ENCODE data around the gene TTC23L.

TTC23L gene

DNA sequence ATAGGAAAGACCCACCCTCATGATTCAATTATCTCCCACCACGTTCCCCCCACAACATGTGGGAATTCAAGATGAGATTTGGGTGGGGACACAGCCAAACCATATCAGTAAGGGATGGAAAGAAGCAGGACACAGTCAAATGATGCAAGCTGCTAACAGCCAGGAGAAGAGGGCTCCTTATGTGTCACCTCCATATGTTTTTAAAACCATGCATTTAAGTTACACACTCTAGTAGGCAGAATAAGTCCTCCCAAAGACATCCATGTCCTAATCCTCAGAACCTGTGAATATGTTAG is 4.2 kb upstream of the TTC23L start:
- no peak overlapping the region for H3K4me3 ChIP-seq (ENCODE audit: low read depth, low read length)
- no peak for DNase-seq (ENCODE audit: low read depth)
- no peak for TF ChIP-seq POLR2A (IDR thresholded peaks at IDR 0.05; ENCODE audit: extremely low read depth, insufficient read length)
- TF ChIP-seq MYC (IDR thresholded peaks at IDR 0.05; ENCODE audit: low read depth, low read length), result no peak
- TF ChIP-seq, protein P1, sequence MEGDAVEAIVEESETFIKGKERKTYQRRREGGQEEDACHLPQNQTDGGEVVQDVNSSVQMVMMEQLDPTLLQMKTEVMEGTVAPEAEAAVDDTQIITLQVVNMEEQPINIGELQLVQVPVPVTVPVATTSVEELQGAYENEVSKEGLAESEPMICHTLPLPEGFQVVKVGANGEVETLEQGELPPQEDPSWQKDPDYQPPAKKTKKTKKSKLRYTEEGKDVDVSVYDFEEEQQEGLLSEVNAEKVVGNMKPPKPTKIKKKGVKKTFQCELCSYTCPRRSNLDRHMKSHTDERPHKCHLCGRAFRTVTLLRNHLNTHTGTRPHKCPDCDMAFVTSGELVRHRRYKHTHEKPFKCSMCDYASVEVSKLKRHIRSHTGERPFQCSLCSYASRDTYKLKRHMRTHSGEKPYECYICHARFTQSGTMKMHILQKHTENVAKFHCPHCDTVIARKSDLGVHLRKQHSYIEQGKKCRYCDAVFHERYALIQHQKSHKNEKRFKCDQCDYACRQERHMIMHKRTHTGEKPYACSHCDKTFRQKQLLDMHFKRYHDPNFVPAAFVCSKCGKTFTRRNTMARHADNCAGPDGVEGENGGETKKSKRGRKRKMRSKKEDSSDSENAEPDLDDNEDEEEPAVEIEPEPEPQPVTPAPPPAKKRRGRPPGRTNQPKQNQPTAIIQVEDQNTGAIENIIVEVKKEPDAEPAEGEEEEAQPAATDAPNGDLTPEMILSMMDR (IDR thresholded peaks at IDR 0.05; ENCODE audit: low read depth, low read length), result no peak
- TF ChIP-seq, protein P2, sequence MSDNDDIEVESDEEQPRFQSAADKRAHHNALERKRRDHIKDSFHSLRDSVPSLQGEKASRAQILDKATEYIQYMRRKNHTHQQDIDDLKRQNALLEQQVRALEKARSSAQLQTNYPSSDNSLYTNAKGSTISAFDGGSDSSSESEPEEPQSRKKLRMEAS (IDR thresholded peaks at IDR 0.05; ENCODE audit: low read depth, low read length), result no peak

DNA sequence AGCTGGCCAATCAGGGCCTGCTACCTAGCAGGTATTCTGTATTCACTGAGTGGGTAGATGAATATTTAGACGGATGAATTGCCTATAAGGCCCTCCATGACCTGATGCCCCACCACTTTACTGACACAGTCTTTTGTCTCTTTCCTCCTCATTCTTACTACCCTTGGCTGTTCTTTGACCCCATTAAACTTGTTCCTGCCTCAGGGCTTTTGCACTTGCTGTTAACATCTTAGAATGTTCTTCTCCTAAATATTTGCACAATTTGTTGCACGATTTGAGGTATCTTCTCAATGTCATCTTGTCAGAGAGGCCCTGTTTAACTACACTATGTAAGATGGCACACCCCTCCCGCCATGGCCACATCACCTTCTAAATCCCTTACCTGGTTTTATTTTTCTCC is 3.3 kb upstream of the TTC23L start:
- TF ChIP-seq, protein P1 (IDR thresholded peaks at IDR 0.05; ENCODE audit: low read depth, low read length), result no peak
- TF ChIP-seq, protein P2 (IDR thresholded peaks at IDR 0.05; ENCODE audit: low read depth, low read length), result no peak
- no peak for TF ChIP-seq POLR2A (IDR thresholded peaks at IDR 0.05; ENCODE audit: extremely low read depth, insufficient read length)
- no peak for TF ChIP-seq MYC (IDR thresholded peaks at IDR 0.05; ENCODE audit: low read depth, low read length)

DNA sequence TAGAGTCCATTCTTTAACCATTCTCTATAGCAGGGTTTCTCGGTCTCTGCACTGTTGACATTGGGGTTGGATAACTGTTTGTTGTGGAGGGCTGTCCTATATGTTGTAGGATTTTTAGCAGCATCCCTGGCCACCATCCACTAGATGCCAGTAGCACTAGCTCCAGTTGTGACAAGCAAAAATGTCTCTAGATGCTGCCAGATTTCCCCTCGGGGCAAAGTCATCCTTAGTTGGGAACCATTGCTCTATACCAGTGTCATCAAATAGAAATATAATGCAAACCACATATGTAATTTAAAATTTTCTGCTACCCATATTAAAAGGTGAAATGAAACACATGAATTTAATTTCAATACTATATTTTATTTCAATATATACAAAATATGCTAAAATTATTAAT is 2.9 kb downstream of the TTC23L start:
- no peak for DNase-seq (ENCODE audit: low read depth)
- TF ChIP-seq, protein P2 (IDR thresholded peaks at IDR 0.05; ENCODE audit: low read depth, low read length), result no peak
- TF ChIP-seq POLR2A (IDR thresholded peaks at IDR 0.05; ENCODE audit: extremely low read depth, insufficient read length) (no peak), MYC (IDR thresholded peaks at IDR 0.05; ENCODE audit: low read depth, low read length) (no peak)
- TF ChIP-seq, protein P1 (IDR thresholded peaks at IDR 0.05; ENCODE audit: low read depth, low read length), result no peak
- H3K4me3 ChIP-seq (ENCODE audit: low read depth, low read length), result no peak overlapping the region

More for the DNA sequence above, 3.3 kb upstream of the TTC23L start:
- no peak overlapping the region for H3K4me3 ChIP-seq (ENCODE audit: low read depth, low read length)
- DNase-seq (ENCODE audit: low read depth), result no peak

DNA sequence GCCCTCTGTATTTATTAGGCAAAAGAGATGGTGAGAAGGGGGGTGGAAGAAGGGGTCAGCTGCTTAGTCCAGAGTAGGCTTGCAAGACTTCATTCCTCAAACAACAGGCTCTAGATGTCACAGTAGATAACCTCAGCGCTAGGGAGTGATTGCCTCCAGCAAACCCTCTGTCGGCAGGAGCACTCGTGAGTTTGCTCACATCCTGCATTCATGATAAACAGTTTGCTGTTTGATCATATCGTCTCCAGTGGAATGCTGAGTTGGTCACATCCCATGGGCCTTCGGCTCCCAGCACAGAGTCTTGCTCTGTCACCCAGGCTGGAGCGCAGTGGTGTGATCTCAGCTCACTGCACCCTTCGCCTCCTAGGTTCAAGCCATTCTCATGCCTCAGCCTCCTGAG is 3.6 kb downstream of the TTC23L start:
- no peak for DNase-seq (ENCODE audit: low read depth)
- H3K4me3 ChIP-seq (ENCODE audit: low read depth, low read length), result no peak overlapping the region
- TF ChIP-seq, protein P2 (IDR thresholded peaks at IDR 0.05; ENCODE audit: low read depth, low read length), result no peak
- TF ChIP-seq MYC (IDR thresholded peaks at IDR 0.05; ENCODE audit: low read depth, low read length), result no peak
- TF ChIP-seq POLR2A (IDR thresholded peaks at IDR 0.05; ENCODE audit: extremely low read depth, insufficient read length), result no peak
- TF ChIP-seq, protein P1 (IDR thresholded peaks at IDR 0.05; ENCODE audit: low read depth, low read length), result no peak

DNA sequence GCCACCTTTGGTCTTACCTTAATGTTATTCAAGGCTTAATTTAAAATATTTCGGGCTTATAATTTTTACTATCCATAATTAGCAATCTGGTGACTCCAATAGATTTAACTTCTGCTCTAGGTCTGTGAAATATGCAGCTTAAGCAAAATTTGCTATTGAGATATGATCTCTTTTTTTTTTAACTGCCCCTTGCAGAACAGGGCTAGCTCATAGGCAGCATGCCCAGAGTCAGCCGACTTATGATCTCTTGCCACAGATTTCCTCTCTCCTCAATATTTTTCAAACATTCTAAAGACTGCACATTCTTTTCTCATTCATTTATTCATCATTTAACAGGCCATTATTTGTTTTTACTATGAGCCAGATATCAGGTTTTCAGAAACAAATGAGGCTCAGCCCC is 4.5 kb downstream of the TTC23L start:
- no peak for DNase-seq (ENCODE audit: low read depth)
- no peak overlapping the region for H3K4me3 ChIP-seq (ENCODE audit: low read depth, low read length)
- TF ChIP-seq, protein P1 (IDR thresholded peaks at IDR 0.05; ENCODE audit: low read depth, low read length), result no peak
- TF ChIP-seq MYC (IDR thresholded peaks at IDR 0.05; ENCODE audit: low read depth, low read length) (no peak), POLR2A (IDR thresholded peaks at IDR 0.05; ENCODE audit: extremely low read depth, insufficient read length) (no peak)
- TF ChIP-seq, protein P2 (IDR thresholded peaks at IDR 0.05; ENCODE audit: low read depth, low read length), result no peak

DNA sequence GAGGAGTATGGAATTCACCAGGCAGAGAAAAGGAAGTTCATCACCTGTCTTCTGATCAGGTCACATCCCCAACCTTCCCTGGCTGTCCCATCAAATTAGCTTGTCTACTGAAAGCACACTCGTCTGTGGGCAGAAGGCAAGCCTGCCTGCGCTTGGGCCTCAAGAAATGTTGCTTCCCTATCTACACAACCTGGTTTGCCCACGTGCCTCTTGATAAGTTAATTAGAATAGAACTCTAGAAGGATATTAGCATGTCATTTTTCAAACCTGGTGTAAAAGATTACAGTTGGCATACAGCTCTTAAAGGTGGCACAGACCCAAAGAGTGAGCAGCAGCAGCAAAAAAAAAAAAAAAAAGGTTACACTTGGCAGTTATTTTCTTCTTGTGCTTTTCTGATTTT is 5.1 kb downstream of the TTC23L start:
- H3K4me3 ChIP-seq (ENCODE audit: low read depth, low read length), result no peak overlapping the region

More for the DNA sequence above, 5.1 kb downstream of the TTC23L start:
- TF ChIP-seq POLR2A (IDR thresholded peaks at IDR 0.05; ENCODE audit: extremely low read depth, insufficient read length) (no peak), MYC (IDR thresholded peaks at IDR 0.05; ENCODE audit: low read depth, low read length) (no peak)
- TF ChIP-seq, protein P1 (IDR thresholded peaks at IDR 0.05; ENCODE audit: low read depth, low read length), result no peak
- TF ChIP-seq, protein P2 (IDR thresholded peaks at IDR 0.05; ENCODE audit: low read depth, low read length), result no peak
- DNase-seq (ENCODE audit: low read depth), result no peak

Data from NB4 (cell line).